Heart left ventricle (tissue), 16 donors: ENCODE measurements around the gene B4GALT7. TPM values are rescaled to one million over a fixed set of nuclear protein-coding genes. Genes with fewer than 3 reads are reported as not detected.
"Not testable (repeated sequence)": the region's sequence is repeated elsewhere in the genome, so short reads cannot be mapped to it uniquely, and the experiment has no call there.

Source experiments
- ATAC-seq, 4 donors: fragments of 200-7000 bp; cut with Tn5 transposase; one replicate each; pipeline ENCODE4 v1.9.1; 2020 to 2022; ENCODE audit warnings: moderate library complexity in 4 of 4, mild to moderate bottlenecking in 3 of 4, moderate number of reproducible peaks in 1 of 4
- DNase-seq, 5 donors: peaks; one replicate each; pipeline ENCODE4 v3.0.0-alpha.2; 2020
- H3K27ac ChIP-seq, 12 donors: fragments of 200-600 bp; sonication (generic) in 4 of 12; one replicate each; pipeline versions ENCODE4 v1.5.0 to v1.8.0; 2016 to 2022; ENCODE audit warnings: mild to moderate bottlenecking in 2 of 12
- H3K27me3 ChIP-seq, 9 donors: fragments of 200-600 bp; sonication (generic) in 2 of 9; one replicate each; pipeline versions ENCODE4 v1.5.1 to v1.8.0; 2016 to 2022; ENCODE audit warnings: mild to moderate bottlenecking in 3 of 9
- H3K36me3 ChIP-seq, 9 donors: fragments of 200-600 bp; sonication (generic) in 2 of 9; one replicate each; pipeline versions ENCODE4 v1.5.0 to v1.8.0; 2018 to 2022; ENCODE audit warnings: mild to moderate bottlenecking in 2 of 9
- H3K4me1 ChIP-seq, 12 donors: fragments of 200-600 bp; sonication (generic) in 4 of 12; one replicate each; pipeline versions ENCODE4 v1.5.0 to v1.8.0; 2016 to 2022; ENCODE audit warnings: mild to moderate bottlenecking in 3 of 12
- H3K4me3 ChIP-seq, 12 donors: fragments of 200-600 bp; sonication (generic) in 4 of 12; one replicate each; pipeline versions ENCODE4 v1.5.0 to v1.8.0; 2017 to 2022; ENCODE audit warnings: mild to moderate bottlenecking in 9 of 12, moderate library complexity in 4 of 12
- H3K9me3 ChIP-seq, 12 donors: fragments of 200-600 bp; sonication (generic) in 4 of 12; one replicate each; pipeline versions ENCODE4 v1.5.0 to v1.8.0; 2016 to 2022; ENCODE audit warnings: mild to moderate bottlenecking in 1 of 12
- CTCF ChIP-seq, 12 donors: fragments of 200-600 bp; sonication (generic) in 4 of 12; IDR thresholded peaks; one replicate each; pipeline versions ENCODE4 v1.5.0 to v1.8.0; 2018 to 2022; ENCODE audit warnings: antibody characterized with exemption in 12 of 12, mild to moderate bottlenecking in 5 of 12
- POLR2A ChIP-seq, 2 donors: fragments of 450-650 bp; IDR thresholded peaks; one replicate each; pipeline ENCODE4 v1.6.1; 2017; ENCODE audit warnings: antibody characterized with exemption in 2 of 2, mild to moderate bottlenecking in 2 of 2, moderate library complexity in 2 of 2
- WGBS, 4 donors: extraction: QIAGEN DNeasy Blood & Tissue Kit in 2 of 4; methylation state at CpG; one replicate each; pipeline versions ENCODE4 v1.1.5 to v1.1.7; 2013 to 2018; 5-methylcytosine and 5-hydroxymethylcytosine counted together
- intact Hi-C, 10 donors: fragments of 100-400 bp; cut with DNase I; formaldehyde crosslinking; loops; one replicate each; pipeline versions ENCODE4 v1.11.1 to v1.14.2; 2022
- polyA plus RNA-seq, 2 donors: library from polyadenylated mRNA; stranded (reverse); fragments of 200-250 nt; gene quantifications; one replicate each; pipeline ENCODE4 v1.2.3, GENCODE V29; 2013
- total RNA-seq, 9 donors: library from RNA; depleted of rRNA in 2 of 9; stranded (reverse); fragments of >200 nt in 2 of 9; fragmentation: NEBNext Ultra II Directional in 3 of 9; extraction: Animal tissue kit (Norgen Biotek cat#: 25700) in 3 of 9; gene quantifications; one replicate each; pipeline versions ENCODE4 v1.1.0 to v1.2.4, GENCODE V29; 2016 to 2023
- donor health status: ischemic (EF 13 %, LVEDD 7.1; RV severe dilation, severe dysfunction).
- donor health status: healthy with polysubstance abuse.
- donor health status: DM: no; HTN: yes; CAD: no.
- donor health status: DM: no; HTN: no; CAD: no.
- donor health status: ischemic (EF 25% LVEDD 6.9; RV normal size, moderate dysfunction).
- donor health status: ischemic (EF 25% LVEDD 5.7; RV mildly dilated, moderate dysfunction).
- donor health status: healthy.
- donor health status: DM: yes; HTN: yes; CAD: no.
- donor health status: ischemic (EF 35%, LVEDD 5.7; RV mildly dilated, moderate dysfunction).
- donor health status: nonischemic (EF 11% LVEDD 7.7; RV severe dilation, severe dysfunction).
- donor health status: DM: yes; HTN: yes; CAD: no.
- donor health status: PGD.
- donor health status: ischemic (EF 29% LVEDD 5.4; RV normal size, mild dysfunction).
- donor health status: nonischemic (EF 23%, LVEDD 6.1; RV moderate dilation, normal function).

B4GALT7 gene
- total and polyA plus RNA-seq, 11 donors: 10.5 to 24.7 (median 18.4) TPM

DNA sequence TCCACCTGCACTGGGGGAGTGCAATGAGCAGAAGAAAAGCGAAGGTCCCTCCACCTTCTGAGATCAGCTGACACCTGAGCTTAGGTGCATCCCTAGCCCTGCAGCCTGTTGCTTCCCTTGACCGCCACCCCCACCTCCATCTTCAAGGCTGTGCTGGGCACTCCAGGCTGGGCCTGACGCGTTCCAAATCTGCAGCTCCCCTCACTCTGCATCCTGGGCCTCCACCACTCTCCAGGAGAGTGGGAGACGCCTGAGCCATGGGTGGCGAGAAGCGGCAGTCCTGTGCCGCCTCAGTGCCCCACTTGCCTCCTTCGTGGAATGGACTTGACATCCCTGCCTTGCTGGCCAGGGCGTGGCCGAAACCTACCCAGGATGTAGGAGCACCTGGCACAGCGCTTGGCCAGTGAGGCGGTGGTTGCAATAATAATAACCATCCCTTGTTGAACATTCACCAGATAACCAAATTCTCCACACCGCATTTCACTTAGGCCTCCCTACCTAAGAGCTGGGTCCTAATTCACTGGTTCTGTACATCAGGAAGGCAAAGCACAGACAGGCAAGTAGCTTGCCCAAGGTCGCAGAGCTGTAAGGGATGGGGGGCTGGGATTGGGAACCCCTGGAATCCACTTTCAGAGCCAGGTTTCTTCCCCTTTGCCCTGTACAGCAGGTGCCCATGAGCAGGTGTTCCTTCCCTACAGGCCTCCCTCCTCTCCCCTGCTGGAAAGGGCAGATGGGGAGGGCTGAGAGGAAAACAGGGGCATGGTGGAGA, 11.7 kb downstream of the B4GALT7 start:
- peaks cover 0 to 15% (median 3%) of the 10 kb centered on the region in 9 donors for H3K36me3 ChIP-seq
- intact Hi-C loops: no loop called here
- 91 to 93% (median 92%) methylated on average over 12 to 15 of the region's 15 CpGs for WGBS, 4 donors
- no peaks in the 10 kb centered on the region for H3K9me3 ChIP-seq
- no peaks in the 10 kb centered on the region for H3K27me3 ChIP-seq
- H3K4me3 ChIP-seq: no peak overlapping the region
- no peak overlapping the region for H3K27ac ChIP-seq
- peaks cover 0 to 11% (median 0%) of the 10 kb centered on the region in 12 donors for H3K4me1 ChIP-seq
- DNase-seq (no peak), ATAC-seq (no peak)
- TF ChIP-seq CTCF (IDR thresholded peaks at IDR 0.05): no peak

DNA sequence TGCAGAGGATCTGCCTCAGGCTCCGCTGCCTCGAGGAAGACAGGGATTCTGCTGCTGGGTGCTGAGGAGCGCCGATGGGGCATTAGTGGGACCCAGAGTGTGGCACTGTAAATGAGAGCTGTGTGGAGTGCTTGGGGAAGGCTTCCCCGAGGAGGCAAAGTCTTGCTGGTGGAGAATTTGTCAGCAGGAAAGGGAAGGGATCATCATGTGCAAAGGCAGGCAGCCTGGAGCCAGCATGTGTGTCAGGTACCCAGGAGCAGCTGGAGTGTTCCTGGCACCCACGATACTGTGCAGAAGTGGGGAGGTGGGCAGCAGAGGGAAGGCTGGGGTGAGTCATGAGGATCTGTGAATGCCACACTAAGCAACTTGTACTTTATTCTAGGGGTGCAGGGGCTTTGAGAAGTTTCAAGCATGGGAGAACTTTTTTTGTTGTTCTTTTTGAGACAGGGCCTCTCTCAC, 12.3 kb downstream of the B4GALT7 start:
- Histone ChIP-seq H3K36me3 (peaks cover 0 to 18% (median 3%) of the 10 kb centered on the region in 9 donors), H3K4me1 (peaks cover 0 to 7% (median 0%) of the 10 kb centered on the region in 12 donors), H3K9me3 (no peaks in the 10 kb centered on the region), H3K4me3 (no peak overlapping the region), H3K27me3 (peaks cover 0 to 4% (median 0%) of the 10 kb centered on the region in 9 donors), H3K27ac (no peak overlapping the region)
- DNase-seq (no peak), ATAC-seq (no peak)
- WGBS, 4 donors: 78 to 83% (median 79%) methylated on average over 6 of the region's 6 CpGs
- TF ChIP-seq POLR2A (IDR thresholded peaks at IDR 0.05): no peak
- TF ChIP-seq CTCF (IDR thresholded peaks at IDR 0.05): no peak
- intact Hi-C loops: no loop called here

DNA sequence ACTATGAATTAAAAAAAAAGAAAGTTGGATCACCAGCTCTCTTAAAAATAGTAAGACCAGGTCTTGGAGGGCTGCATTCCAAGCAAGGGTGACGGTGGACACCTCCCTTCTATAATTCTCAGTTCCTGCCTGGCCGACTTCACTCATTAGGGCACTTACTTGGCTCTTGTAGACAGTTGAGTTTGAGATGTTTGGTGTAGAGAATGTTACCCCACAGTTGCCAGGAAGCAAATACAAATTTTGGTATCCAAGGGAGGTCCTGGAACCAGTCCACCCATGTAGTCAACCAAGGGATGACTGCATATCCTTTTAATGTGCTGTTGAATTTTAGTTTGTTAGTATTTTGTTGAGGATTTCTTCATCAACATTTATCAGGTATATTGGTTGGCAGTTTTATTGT, 20.6 kb downstream of the B4GALT7 start:
- ATAC-seq: peak in 3 of 4 donors; percentile 37 to 58 (median 46)

DNA sequence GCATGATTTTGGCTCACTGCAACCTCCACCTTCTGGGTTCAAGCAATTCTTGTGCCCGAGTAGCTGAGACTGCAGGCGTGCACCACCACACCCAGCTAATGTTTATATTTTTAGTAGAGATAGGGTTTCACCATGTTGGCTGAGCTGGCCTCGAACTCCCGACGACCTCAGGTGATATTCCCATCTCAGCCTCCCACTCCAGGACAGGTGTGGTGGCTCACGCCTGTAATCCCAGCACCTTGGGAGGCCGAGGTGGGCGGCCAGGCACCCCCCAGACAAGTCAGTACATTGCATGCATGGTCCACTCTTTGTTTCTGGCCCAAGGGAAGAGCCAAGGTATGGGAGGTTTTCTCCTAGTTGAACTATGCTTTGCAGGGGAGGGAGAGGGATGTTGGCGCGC, 24.2 kb downstream of the B4GALT7 start:
- WGBS, 4 donors: 95 to 98% (median 96%) methylated on average over 9 to 10 of the region's 10 CpGs
- ATAC-seq, H3K4me1 ChIP-seq, H3K27me3 ChIP-seq, DNase-seq, H3K9me3 ChIP-seq, H3K27ac ChIP-seq, intact Hi-C loops, H3K4me3 ChIP-seq: not testable (repeated sequence)
- H3K36me3 ChIP-seq: peaks cover 0 to 54% (median 24%) of the 10 kb centered on the region in 9 donors

More for the DNA sequence above, 20.6 kb downstream of the B4GALT7 start:
- Histone ChIP-seq H3K4me1 (no peaks in the 10 kb centered on the region), H3K27me3 (peaks cover 0 to 4% (median 0%) of the 10 kb centered on the region in 9 donors), H3K9me3 (no peaks in the 10 kb centered on the region), H3K36me3 (peaks cover 0 to 78% (median 31%) of the 10 kb centered on the region in 9 donors), H3K4me3 (no peak overlapping the region), H3K27ac (no peak overlapping the region)
- intact Hi-C loops: no loop called here
- 41 to 71% (median 53%) methylated on average over 2 of the region's 2 CpGs for WGBS, 4 donors
- TF ChIP-seq POLR2A (IDR thresholded peaks at IDR 0.05): no peak
- no peak for DNase-seq

- H3K9me3 ChIP-seq, DNase-seq, intact Hi-C loops, ATAC-seq, H3K36me3 ChIP-seq, H3K4me1 ChIP-seq, H3K27ac ChIP-seq, H3K4me3 ChIP-seq, H3K27me3 ChIP-seq: not testable (repeated sequence)
Measured at GRCh38 chr5:177630186-177630585, 30.3 kb downstream of the B4GALT7 start.

DNA sequence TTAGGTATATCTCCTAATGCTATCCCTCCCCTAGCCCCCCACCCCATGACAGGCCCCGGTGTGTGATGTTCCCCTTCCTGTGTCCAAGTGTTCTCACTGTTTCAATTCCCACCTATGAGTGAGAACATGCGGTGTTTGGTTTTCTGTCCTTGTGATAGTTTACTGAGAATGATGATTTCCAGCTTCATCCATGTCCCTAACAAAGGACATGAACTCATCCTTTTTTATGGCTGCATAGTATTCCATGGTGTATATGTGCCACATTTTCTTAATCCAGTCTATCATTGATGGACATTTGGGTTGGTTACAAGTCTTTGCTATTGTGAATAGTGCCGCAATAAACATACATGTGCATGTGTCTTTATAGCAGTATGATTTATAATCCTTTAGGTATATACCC, 35.0 kb downstream of the B4GALT7 start:
- H3K4me1 ChIP-seq, intact Hi-C loops, H3K36me3 ChIP-seq, H3K27me3 ChIP-seq, DNase-seq, H3K27ac ChIP-seq, H3K9me3 ChIP-seq, ATAC-seq, H3K4me3 ChIP-seq: not testable (repeated sequence)
- WGBS, 4 donors: 95 to 99% (median 97%) methylated on average over 3 of the region's 3 CpGs

DNA sequence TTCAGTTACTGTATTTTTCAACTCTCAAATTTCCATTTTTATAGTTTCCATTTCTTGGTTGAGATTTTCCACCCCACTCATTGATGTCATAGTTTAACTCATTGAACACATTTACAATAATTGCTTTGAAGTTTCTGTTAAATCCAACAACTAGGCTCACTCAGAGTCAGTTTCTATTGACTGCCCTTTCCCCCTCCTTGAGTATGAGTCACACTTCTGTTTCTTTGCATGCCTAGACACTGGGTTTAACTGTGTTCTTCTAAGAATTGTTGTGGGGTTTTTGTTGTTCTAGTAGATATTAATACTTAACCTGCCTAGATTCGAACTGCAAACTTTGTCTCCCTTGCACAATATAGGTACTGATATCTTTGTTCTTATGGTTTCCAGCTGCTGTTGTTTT, 45.5 kb downstream of the B4GALT7 start:
- H3K9me3 ChIP-seq, H3K36me3 ChIP-seq, intact Hi-C loops, H3K27me3 ChIP-seq, H3K4me1 ChIP-seq, ATAC-seq, H3K27ac ChIP-seq, DNase-seq, H3K4me3 ChIP-seq: not testable (repeated sequence)
- WGBS, 4 donors: no CpG with 5 or more reads among the region's 1 CpG

DNA sequence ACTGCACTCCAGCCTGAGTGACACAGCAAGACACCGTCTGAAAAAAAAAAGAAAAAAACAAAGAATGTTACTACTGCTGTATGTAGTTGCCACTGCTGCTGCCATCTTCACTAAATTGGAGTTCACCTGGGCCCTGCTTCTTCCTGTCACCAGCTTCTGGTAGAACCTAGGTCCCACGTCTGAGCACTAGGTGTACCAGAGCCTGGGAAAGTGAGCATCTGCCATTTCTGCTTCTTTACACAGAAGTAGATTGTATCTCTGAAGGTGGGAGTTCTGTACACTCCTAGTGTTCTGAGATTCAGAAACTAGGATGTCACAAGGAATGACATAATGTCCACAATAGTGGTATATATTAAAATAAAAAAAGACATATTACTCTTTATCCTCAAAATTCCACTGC, 51.3 kb downstream of the B4GALT7 start:
- H3K4me3 ChIP-seq, H3K4me1 ChIP-seq, ATAC-seq, H3K36me3 ChIP-seq, H3K9me3 ChIP-seq, intact Hi-C loops, H3K27ac ChIP-seq, DNase-seq, H3K27me3 ChIP-seq: not testable (repeated sequence)
- 93 to 95% (median 94%) methylated on average over 2 of the region's 2 CpGs for WGBS, 4 donors

DNA sequence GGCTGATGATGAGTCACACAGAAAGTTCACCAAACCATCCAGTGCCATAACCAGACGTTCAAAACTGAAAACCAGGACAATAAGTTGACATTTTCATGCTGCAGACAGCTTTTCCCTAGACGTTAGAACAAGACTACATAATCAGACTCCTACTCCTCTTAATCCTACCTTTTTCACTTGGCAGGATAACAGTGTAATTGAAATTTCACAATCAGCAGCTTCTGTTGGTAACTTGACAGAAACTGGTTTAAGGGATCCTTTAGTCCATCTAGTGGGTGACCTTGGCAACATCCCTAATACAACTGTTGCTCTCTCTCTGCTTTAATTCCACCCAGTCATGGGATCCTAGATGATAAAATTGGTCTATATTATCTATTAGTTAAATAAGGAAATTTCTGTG, 57.9 kb downstream of the B4GALT7 start:
- intact Hi-C loops: not testable (repeated sequence)
- 43 to 60% (median 51%) methylated on average over 1 to 2 of the region's 2 CpGs for WGBS, 4 donors

More for the DNA sequence above, 57.9 kb downstream of the B4GALT7 start:
- not testable (repeated sequence) for H3K27ac ChIP-seq, H3K4me1 ChIP-seq, H3K9me3 ChIP-seq, H3K27me3 ChIP-seq, H3K4me3 ChIP-seq, ATAC-seq, H3K36me3 ChIP-seq, DNase-seq
